H1 (cell line): ENCODE measurements around the gene FCMR.

Experiments used
- ASH2L ChIP-seq: fragments of 200-600, 300-600 bp; sonication (generic); IDR thresholded peaks from one replicate; pipeline ENCODE4 v1.7.1; 2017; ENCODE audit warnings: low read length
- CHD2 ChIP-seq: IDR thresholded peaks from 2 replicates; pipeline ENCODE4 v1.6.1; 2012; ENCODE audit warnings: low read length, improper control_type of control experiment
- CREB1 ChIP-seq: IDR thresholded peaks from 2 replicates; pipeline ENCODE4 v1.6.1; 2012; ENCODE audit warnings: inconsistent platforms
- EP300 ChIP-seq, 2 experiments: IDR thresholded peaks; 1 replicate in 1 of 2; 2 replicates in 1 of 2; pipeline ENCODE4 v1.6.1; 2011 to 2012; ENCODE audit warnings: low read depth in 2 of 2, low read length in 2 of 2, mild to moderate bottlenecking in 2 of 2, borderline replicate concordance in 1 of 2, inconsistent platforms in 1 of 2, moderate library complexity in 1 of 2
- EZH2 ChIP-seq: fragments of 200-600 bp; sonication (generic); IDR thresholded peaks from 2 replicates; pipeline ENCODE4 v1.7.1; 2012; ENCODE audit warnings: low read depth, mild to moderate bottlenecking, moderate library complexity, low read length, inconsistent platforms; ENCODE audit not compliant: severe bottlenecking
- JUND ChIP-seq: IDR thresholded peaks from 2 replicates; pipeline ENCODE4 v1.6.1; 2011; ENCODE audit warnings: mild to moderate bottlenecking, improper control_type of control experiment, low read length
- MAX ChIP-seq: IDR thresholded peaks from 2 replicates; pipeline ENCODE4 v1.6.1; 2012; ENCODE audit warnings: inconsistent platforms
- NRF1 ChIP-seq: IDR thresholded peaks from 2 replicates; pipeline ENCODE4 v1.6.1; 2011; ENCODE audit warnings: mild to moderate bottlenecking, low read depth, low read length, improper control_type of control experiment
- POLR2A ChIP-seq, 2 experiments: IDR thresholded peaks; 1 replicate in 1 of 2; 2 replicates in 1 of 2; pipeline ENCODE4 v1.6.1; 2011; ENCODE audit warnings: low read depth in 2 of 2, low read length in 2 of 2, mild to moderate bottlenecking in 2 of 2; ENCODE audit errors: control extremely low read depth in 1 of 2
- POLR2AphosphoS5 ChIP-seq: IDR thresholded peaks from 2 replicates; pipeline ENCODE4 v1.6.1; 2011; ENCODE audit warnings: low read depth, low read length
- RAD21 ChIP-seq, 2 experiments: IDR thresholded peaks in 1 of 2; conservative IDR thresholded peaks in 1 of 2; 2 replicates each; pipeline ENCODE4 v1.6.1; 2011; ENCODE audit warnings: low read depth in 2 of 2, low read length in 2 of 2, improper control_type of control experiment in 1 of 2, inconsistent platforms in 1 of 2, mild to moderate bottlenecking in 1 of 2, moderate library complexity in 1 of 2
- RFX5 ChIP-seq: IDR thresholded peaks from 2 replicates; pipeline ENCODE4 v1.6.1; 2011; ENCODE audit warnings: low read depth, low read length, improper control_type of control experiment, borderline replicate concordance
- TF ChIP-seq, protein P1 (sequence below), 3 experiments: IDR thresholded peaks; 1 replicate in 2 of 3; 2 replicates in 1 of 3; pipeline versions ENCODE4 v1.5.1 to v1.6.1; 2011; ENCODE audit warnings: low read length in 3 of 3, mild to moderate bottlenecking in 3 of 3, inconsistent platforms in 2 of 3, low read depth in 1 of 3, moderate library complexity in 1 of 3; ENCODE audit not compliant: insufficient read depth in 1 of 3; ENCODE audit errors: control extremely low read depth in 1 of 3

GRCh38 chr1:206923009-206923960, 1.5 kb upstream of the FCMR start:
- TF ChIP-seq, protein P1, sequence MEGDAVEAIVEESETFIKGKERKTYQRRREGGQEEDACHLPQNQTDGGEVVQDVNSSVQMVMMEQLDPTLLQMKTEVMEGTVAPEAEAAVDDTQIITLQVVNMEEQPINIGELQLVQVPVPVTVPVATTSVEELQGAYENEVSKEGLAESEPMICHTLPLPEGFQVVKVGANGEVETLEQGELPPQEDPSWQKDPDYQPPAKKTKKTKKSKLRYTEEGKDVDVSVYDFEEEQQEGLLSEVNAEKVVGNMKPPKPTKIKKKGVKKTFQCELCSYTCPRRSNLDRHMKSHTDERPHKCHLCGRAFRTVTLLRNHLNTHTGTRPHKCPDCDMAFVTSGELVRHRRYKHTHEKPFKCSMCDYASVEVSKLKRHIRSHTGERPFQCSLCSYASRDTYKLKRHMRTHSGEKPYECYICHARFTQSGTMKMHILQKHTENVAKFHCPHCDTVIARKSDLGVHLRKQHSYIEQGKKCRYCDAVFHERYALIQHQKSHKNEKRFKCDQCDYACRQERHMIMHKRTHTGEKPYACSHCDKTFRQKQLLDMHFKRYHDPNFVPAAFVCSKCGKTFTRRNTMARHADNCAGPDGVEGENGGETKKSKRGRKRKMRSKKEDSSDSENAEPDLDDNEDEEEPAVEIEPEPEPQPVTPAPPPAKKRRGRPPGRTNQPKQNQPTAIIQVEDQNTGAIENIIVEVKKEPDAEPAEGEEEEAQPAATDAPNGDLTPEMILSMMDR (IDR thresholded peaks at IDR 0.05; ENCODE audit: control extremely low read depth in 1 of 3, insufficient read depth in 1 of 3, low read depth in 1 of 3, low read length in 3 of 3), result no peak
- no peak for TF ChIP-seq EP300 (IDR thresholded peaks at IDR 0.05; ENCODE audit: borderline replicate concordance in 1 of 2, low read depth in 2 of 2, low read length in 2 of 2)
- no peak for TF ChIP-seq POLR2AphosphoS5
- TF ChIP-seq JUND, result no peak
- TF ChIP-seq NRF1, result no peak
- no peak for TF ChIP-seq CREB1
- no peak for TF ChIP-seq ASH2L
- TF ChIP-seq RAD21 (IDR thresholded peaks at IDR 0.05 in 1 of 2, conservative IDR thresholded peaks at IDR 0.05 in 1 of 2; ENCODE audit: low read depth in 2 of 2, low read length in 2 of 2), result no peak
- no peak for TF ChIP-seq EZH2
- no peak for TF ChIP-seq POLR2A (IDR thresholded peaks at IDR 0.05; ENCODE audit: control extremely low read depth in 1 of 2, low read depth in 2 of 2, low read length in 2 of 2)
- no peak for TF ChIP-seq MAX
- no peak for TF ChIP-seq CHD2
- no peak for TF ChIP-seq RFX5
